ENCODE measurements around the gene SLTM. TPM values are rescaled to one million over a fixed set of nuclear protein-coding genes. Genes with fewer than 3 reads are reported as not detected.
"Not testable (repeated sequence)": the region's sequence is repeated elsewhere in the genome, so short reads cannot be mapped to it uniquely, and the experiment has no call there.

Gene SLTM
- total RNA-seq, 1 donor from 2014 or later = 81.7 TPM

DNA sequence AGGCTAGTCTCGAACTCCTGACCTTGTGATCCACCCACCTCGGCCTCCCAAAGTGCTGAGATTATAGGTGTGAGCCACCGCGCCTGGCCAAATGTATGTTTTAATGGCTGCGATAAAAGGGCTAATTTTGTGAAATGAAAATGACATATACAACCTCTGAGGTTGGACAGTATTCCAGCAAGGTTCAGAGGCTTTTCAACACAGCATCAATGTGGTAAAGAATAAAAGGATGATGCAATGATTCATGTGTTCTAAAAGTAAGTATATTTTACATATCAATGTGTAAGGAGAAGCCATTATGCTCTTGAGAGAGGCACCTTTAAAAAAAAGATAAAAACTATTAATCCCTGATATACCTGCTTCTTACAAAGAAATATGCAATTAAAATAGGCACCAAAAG, 6.7 kb downstream of the SLTM start:
- no peak for DNase-seq

DNA sequence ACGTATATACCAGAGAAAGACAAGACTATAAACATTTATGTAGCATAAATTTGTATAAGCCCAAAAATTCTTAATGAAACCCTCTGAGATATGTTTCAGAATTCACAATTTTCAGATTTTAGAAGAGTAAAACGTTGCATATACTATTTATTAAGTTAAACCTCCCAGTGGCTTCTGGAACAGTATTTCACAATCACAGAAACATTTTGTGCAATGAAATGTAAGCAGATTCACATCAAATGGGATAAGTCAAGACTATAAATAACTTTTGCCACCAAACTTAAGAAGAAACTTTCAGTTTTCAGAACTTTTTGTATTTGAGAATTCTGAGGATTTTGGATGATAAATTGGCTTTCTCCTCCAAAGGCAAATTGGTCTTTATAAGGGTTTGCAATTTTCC, 9.2 kb downstream of the SLTM start:
- DNase-seq = no peak

DNA sequence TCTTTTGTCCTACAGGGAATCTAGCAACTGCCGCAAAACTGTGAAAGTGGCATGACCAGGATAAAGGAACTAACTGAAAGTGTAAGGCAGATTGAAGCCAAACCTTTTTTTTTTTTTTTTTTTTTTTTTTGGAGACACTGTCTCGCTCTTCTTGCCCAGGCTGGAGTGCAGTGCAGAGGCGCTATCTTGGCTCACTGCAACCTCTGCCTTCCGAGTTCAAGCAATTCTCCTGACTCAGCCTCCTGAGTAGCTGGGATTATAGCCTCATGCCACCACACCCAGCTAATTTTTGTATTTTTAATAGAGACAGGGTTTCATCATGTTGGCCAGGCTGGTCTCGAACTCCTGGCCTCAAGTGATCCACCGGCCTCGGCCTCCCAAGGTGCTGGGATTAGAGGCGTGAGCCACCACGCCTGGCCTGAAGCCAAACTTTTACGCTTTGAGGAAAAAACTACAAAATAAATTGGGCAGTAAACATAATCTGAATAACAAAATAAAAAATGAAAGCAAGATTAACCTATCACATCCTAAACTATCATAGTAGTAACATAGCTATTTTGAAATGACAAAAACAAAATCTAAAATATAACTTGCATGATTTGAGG, 9.7 kb downstream of the SLTM start:
- DNase-seq = no peak

DNA sequence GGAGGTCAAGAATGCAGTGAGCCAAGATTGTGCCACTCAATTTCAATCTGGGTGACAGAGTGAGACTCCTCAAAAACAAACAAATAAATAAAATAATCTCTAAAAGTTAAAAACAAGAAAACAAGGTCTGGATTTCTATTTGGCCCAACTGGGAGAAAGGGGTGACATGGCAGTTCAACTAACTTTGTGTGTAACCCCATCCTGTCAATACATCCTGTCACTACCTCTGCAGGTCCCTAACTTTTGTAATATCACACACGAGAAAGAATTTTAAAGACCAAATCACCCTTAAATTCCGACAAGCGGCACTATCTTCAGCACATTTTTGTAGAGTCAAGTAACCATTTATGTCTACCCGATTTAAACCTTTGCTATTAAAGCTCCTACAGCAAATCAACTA, 10.2 kb downstream of the SLTM start:
- no peak for DNase-seq

DNA sequence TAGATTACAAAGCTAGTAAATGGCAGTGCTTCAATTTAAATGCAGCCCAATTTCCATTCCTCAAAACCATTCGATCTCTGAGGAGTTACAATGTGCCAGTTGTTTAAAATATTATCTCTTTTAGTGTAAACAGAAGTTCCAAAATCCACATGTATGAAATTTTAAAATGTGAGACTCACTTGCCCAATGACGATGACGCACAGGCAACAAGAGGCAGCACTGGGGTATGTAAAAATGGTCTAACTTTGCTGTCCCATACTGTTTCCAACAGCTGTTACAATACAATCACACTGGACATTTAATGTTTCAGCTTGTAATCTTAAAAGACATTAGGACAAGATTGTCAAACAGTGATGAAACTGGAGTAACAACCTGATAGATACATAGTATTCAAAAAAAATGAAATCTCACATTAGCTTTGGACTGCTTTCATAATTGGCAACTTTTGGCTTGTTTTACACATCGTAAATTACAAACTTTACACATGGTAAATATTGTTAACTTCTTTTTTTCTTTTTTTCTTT, 12.2 kb downstream of the SLTM start:
- no peak for DNase-seq

DNA sequence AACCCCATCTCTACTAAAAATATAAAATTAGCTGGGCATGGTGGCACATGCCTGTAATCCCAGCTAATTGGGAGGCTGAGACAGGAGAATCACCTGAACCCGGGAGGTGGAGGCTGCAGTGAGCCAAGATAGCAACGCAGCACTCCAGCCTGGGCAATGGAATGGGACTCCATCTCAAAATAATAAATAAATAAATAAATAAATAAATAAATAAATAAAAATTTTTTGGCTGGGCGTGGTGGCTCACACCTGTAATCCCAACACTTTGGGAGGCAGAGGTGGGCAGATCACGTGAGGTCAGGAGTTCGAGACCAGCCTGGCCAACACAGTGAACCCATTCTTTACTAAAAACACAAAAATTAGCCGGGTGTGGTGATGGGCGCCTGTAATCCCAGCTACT, 13.0 kb downstream of the SLTM start:
- not testable (repeated sequence) for DNase-seq

DNA sequence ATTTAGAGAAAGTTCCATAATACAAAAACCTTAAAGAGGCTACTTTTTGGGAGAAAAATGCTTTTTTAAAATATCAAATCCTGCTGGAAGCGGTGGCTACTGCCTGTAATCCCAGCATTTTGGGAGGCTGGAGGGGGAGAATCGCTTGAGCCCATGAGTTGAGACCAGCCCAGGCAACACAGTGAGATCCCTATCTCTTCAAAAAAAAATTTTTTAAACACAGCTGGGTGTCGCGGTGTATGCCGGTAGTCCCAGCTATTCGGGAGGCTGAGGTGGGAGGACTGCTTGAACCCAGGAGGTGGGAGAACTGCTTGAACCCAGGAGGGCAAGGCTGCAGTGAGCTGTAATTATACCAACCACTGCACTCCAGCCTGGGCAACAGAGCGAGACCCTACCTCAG, 14.2 kb downstream of the SLTM start:
- no peak for DNase-seq

DNA sequence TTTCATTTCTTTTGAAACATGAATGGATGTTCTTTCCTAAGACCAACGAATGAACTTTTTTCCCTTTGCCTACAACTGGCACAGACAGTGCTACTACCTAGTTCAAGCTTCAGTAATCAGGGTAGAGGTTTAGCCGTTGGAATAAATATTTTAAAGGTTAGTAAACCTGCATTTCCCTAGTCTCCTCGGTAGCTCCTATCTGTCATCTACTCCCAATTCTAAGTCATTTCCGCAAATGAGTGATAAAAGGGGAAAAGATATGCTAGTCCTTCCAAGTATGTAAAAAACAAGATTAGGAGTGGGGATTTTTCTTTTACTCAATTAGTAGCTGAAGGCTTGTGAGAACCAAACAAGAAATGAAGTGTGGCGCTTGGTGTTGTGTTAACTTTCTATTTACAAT, 15.2 kb downstream of the SLTM start:
- peak; percentile 28 for DNase-seq

DNA sequence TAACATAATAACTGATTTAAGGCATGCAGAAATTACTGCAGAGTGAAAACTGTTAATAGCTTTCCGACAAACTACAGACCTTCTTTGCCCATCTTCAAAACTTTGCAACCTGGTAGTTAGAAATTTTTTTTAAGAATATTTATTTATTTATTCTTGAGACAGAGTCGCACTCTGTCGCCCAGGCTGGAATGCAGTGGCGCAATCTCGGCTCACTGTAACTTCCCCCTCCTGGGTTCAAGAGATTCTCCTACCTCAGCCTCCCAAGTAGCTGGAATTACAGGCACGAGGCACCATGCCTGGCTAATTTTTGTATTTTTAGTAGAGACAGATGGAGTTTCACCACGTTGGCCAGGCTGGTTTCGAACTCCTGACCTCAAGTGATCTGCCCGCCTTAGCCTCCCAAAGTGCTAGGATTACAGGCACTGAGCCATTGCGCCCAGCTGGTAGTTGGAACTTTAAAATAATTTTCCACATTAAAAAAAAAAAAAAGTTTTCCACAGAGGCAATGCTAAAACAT, 15.8 kb downstream of the SLTM start:
- DNase-seq = not testable (repeated sequence)

DNA sequence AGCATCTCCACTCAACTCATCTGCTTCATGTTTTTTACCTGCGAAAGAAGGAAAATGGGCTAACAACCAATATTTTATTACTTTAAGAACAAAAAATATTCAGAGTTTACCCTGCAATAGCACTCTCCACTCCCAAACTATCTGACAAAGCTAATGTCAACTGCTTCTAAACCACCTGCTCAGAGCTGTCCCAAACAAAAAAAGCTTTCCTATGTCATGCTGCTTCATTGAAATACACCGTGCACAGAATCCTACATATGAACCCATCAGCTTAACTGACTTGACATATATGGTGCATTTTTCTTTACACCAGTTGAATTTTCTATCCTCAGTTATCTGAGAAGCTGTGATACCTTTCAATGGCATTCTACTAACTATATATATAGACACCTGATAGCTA, 16.5 kb downstream of the SLTM start:
- DNase-seq = no peak

DNA sequence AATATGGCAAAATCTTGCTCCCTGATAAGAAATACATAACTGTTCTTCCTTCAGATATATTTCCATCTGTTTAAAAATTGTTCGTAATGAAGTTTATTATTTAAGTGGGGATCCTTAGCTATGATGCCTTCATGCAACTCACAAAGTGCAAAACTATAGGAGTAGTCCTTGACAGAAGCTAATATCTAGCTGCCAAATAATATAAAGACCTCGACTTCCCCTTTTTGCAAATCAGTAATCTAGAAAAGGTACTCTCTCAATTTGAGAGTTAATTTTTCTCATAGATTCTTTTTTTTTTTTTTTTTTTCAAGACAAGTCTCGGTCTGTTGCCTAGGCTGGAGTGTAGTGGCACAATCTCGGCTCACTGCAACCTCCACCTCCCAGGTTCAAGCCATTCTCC, 23.0 kb downstream of the SLTM start:
- DNase-seq = no peak

DNA sequence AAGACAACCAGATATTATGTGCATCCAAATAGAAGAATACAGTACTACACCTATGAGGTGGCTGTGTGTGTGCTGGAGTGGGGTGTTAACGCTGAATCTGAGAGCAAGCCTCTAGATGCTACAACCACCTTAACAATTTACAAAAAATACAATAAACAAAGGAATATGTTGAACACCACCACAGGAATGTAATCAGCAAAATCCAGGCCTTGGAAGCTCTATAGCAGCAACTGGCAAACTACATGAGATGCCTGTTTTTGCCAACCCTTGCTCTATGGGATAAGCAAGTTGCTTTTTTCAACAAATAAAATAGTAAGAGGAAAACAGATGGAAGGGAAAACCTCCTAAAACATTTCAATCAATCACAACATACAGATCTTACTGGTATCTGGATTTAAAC, 23.9 kb downstream of the SLTM start:
- no peak for DNase-seq

DNA sequence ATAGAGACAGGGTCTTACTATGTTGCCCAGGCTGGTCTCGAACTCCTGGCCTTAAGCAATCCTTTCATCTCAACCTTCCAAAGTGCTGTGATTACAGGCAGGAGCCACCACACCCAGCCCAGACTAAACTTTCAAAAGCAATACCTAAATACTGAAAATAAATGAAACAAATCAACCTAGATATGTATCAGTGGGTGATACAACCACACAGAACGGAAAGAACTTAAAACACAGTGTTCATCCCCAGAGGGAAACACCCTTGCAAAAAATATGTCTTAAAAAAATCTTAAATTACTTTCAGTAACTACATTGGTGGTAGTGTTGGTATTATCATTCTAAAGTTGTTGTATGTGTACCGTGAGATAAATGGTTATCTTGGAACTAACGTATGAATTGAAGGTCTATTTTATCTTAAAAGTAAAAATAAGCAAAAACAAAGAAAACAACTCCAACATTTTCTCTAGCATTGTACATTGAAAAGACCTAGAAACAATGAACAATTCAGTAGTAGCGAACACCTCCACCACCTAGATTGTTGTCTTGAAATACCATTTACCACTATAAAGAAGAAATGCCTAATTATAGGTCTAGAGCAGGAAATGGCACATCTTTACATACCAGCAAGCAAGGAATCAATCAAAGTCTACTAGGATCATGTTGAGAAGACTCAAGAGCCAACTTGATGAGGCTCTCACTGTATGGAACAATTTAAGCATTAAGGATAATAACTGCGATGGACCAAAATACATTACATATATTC, 24.7 kb downstream of the SLTM start:
- no peak for DNase-seq

DNA sequence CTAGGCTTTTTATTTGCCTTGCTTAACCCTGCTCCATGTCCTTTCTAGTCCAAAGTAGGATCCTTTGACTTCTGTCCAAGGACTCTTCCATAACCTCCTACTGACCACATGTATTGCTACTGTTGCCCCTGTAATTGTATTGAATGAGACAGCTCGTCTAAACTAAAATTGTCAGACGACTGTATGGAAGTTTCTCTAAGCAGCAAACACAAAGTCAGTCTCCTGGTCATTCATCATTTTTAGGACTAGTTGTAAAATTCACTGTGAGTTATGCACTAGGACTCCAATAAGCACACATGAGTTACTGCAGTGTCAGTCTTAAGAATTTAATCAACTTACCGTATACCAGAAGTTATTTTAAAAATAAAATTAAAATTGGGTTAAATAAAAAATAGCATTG, 32.8 kb downstream of the SLTM start:
- DNase-seq = no peak

DNA sequence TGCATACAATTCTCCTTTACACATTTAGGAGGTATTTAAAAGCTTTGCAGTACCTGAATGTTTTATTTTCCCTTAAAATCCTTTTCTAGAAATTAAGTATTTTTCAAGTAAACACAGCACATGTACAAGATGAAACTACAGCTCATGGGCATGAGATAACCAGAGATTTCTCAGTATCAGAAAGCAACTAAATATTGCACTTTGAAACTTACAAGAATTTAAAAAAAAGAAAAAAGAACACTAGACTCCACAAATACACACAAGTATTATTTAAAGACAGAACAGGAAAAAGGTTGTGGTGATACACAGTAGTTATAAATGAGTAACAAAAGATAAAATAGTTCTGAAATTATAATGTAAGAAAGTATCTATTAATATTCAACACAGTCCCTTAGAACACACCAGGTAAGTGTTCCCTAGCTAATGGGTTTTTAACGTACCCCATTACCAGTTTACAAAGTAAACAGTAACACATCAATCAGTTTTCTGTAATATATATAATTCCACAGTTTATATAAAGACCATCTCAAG, 35.3 kb downstream of the SLTM start:
- DNase-seq = no peak

DNA sequence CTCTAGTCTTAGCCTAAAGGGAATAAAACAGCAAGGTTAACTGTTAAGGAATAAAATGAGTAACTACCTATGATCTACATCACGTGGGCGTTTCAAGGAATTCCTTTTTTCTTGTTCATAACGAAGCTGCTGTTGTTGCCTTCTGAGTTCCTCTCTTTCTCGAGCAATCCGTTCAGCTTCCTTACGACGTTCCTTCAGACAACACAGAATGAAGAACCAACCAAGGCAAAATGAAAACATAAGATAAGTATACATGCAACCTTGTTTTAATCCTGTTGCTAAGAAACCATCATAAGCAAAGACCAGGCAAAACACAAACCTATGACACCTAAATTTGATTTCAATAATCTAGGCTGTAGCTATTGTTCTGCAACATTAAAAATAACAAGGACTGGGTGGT, 44.1 kb downstream of the SLTM start:
- no peak for DNase-seq

DNA sequence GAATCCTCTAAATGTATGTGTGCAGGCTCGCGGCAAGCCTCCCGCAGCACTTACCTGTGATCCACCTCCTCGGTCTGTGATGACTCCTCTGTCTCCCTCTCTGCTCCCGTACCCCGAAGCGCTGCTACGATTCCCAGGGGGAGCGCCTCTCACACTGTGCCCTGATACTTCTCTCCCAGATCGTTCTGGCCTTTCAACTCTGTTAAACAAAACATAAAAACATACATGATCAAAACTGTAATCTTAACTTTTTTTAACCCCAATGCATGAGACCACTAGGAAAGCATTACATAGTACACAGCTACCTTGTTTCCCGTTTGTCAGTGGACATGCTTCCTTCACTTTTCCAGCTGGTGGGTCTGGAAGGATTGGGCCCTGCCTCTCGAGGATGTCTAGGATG, 46.6 kb downstream of the SLTM start:
- DNase-seq = no peak

DNA sequence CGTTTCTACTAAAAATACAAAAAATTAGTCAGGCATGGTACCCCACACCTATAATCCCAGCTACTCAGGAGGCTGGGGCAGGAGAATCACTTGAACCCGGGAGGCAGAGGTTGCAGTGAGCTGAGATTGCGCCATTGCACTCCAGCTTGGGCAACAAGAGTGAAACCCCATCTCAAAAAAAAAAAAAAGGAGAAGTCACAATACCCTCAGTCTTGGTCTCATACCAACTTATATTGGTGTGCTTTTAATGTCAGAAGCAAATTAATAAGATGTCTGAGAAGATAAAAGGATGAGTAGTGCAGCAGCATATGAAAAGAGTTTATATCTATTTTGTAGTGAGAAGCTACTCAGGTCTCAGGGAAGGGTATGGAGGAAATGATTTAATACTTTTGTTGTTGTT, 49.6 kb downstream of the SLTM start:
- not testable (repeated sequence) for DNase-seq

DNA sequence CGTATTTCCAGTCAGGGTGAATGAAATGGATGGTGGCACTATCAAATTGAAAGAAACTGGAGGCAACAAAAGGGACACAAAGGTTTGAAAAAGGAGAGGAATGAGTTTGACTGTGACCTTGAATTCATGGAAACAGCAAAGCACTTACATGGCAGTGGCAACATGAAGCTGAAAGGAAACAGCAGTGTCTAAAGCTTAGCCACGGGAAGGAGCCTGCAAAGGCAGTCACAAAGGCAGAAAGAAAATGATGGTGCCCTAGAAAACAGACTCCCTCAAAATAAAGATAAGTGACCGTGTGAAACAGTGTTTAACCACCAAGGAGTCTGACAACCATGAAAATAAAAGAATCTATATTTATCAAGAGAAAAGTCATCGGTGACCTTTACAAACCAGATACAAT, 51.2 kb downstream of the SLTM start:
- no peak for DNase-seq

DNA sequence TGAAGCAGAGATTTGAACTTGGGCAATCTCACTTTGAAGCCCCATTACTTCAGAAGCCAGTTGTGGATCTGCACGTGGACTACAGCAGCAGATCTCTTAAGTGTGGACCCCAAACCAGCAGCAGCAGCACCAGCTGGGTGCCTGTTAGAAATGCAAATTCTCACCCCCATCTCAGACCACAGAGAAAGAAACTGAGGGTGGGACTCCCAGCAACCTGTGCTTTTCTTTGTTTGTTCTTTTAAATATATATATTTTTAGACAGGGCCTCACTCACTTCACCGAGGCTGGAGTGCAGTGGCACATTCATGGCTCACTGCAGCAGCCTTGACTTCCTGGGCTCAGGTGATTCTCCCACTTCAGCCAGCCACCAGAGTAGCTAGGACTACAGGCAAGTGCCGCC, 53.2 kb downstream of the SLTM start:
- DNase-seq = no peak

DNA sequence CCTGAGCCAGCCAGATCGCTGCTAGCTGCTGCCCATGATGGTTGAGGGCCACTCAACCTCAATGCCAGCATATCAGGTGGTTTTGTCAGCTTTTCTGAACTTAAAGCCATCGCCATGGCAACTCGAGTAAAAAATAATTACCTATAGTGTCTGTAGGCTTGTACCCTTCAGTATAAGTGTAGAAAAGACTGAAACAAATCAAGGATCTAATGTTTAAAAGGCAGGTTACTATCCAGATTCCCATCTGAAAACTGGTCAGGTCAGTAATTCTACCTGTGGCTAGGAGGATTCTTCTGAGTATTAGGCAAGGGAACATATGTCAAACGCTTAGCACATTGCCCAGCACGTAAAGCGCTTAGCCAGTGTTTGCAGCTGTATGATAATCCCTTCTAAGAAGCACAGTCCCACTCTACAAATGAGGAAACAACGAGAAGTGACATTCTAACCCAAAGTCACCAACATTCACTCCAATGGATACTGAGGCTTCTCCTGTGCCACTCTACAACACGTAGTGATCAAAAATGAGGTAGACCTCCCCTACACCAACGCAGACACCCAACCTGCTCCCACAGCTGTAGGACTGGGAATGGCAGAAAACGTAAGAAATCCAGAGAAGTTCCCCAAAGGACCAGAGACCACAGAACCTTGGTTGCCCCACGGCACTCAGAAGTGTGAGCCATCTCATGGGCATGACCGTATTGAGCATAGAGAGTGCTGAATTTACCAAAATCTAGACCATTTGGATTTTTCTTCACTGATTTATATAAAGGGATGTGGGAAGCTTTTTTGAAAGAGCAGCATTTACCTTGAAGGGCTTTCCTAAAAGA, 55.3 kb downstream of the SLTM start:
- DNase-seq = no peak

DNA sequence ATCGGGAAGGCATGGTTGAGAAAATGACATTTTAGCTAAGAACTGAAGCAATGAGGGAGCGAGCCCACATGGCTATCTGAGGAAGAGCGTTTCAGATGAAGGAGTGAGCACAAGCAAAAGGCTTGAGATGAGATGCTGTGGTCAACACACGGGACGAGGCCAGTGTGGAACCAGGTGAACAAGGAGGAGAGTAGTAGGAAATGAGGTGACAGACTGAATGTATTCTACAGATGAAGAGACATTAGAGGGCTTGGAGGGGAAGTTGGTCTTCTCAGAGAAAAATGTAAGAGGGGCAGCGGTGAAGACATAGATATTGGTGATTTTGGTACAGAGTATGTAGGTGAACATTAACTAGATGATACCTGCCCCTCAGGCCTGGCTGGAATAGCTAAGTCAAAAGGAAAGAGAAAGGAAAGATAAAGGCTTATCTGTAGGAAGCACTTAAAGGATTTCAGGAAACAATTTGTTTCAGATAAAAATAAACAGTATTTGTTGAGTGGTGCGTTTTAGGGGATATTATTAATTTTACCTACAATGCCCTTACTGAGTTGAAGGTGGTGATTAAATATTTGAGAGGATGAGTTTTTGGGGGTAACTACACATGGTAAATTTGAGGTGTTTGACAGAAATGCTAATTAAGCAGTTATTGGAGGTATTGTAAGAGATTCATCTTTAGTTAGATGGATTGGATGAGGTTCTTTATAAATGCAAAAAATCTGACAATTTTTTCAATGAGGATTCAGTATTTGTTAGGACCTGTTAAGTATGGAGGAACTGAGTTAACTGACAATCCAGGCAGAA, 57.0 kb downstream of the SLTM start:
- no peak for DNase-seq
